B cell (primary cell): Measurements from ENCODE around the gene FKBP6.

Source experiments
- EZH2 ChIP-seq: IDR thresholded peaks from 2 replicates; pipeline ENCODE4 v1.6.1; 2012; ENCODE audit warnings: borderline replicate concordance, low read depth, mild to moderate bottlenecking, moderate library complexity, low read length; ENCODE audit not compliant: insufficient read depth, poor library complexity, severe bottlenecking
- TF ChIP-seq, protein P1 (sequence below): fragments of 200-600 bp; IDR thresholded peaks from one replicate; pipeline ENCODE4 v1.8.0; 2022; ENCODE audit warnings: antibody characterized with exemption, mild to moderate bottlenecking

DNA sequence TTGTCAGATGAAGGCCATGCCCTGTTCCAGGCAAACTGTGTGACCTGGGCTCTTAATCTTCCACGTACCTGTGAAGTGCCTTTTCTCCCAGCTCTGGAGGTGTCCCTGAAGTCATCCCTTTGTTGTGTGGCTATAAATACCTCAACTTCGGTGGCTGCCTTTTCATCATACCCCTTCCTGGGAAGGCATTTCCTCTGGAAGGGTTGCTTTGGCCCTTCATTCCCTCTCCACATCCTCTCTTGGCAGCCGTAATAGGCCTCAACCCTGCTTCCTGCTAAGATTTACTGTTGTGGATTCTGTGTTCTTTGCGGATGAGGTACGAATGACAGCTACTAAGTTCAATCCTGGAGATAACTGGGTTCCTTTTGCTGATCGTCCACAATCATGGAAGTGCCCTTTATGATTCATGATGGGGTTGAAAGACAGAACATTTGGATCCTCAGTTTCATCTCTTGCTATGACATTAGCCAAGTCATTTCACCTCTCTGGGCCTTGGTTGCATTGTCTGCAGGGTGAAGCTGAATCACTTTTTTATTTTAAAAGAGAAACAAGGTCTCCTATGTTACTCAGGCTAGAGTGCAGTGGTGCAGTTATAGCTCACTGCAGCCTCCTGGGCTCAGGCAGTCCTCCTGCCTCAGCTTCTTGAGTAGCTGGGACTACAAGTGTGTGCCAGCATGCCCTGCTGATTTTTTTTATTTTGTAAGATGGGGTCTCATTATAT lies 23.6 kb downstream of the FKBP6 start:
- TF ChIP-seq, protein P1, sequence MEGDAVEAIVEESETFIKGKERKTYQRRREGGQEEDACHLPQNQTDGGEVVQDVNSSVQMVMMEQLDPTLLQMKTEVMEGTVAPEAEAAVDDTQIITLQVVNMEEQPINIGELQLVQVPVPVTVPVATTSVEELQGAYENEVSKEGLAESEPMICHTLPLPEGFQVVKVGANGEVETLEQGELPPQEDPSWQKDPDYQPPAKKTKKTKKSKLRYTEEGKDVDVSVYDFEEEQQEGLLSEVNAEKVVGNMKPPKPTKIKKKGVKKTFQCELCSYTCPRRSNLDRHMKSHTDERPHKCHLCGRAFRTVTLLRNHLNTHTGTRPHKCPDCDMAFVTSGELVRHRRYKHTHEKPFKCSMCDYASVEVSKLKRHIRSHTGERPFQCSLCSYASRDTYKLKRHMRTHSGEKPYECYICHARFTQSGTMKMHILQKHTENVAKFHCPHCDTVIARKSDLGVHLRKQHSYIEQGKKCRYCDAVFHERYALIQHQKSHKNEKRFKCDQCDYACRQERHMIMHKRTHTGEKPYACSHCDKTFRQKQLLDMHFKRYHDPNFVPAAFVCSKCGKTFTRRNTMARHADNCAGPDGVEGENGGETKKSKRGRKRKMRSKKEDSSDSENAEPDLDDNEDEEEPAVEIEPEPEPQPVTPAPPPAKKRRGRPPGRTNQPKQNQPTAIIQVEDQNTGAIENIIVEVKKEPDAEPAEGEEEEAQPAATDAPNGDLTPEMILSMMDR, result no peak
- TF ChIP-seq EZH2, result no peak
